SK-N-SH treated with all-trans-retinoic acid at 6 μM for 48 hours (cell line): ENCODE results near the gene PHKA2.

Source experiments
- ATAC-seq: fragments of 200-7000 bp; cut with Tn5 transposase; 3 replicates; pipeline ENCODE4 v1.9.1; 2020; ENCODE audit warnings: mild to moderate bottlenecking, moderate library complexity
- ARNTL ChIP-seq: fragments of 450-650 bp; formaldehyde crosslinking; IDR thresholded peaks from 2 replicates; pipeline ENCODE4 v1.5.0; 2020; ENCODE audit warnings: low read depth, mild to moderate bottlenecking, moderate library complexity, borderline replicate concordance
- BACH2 ChIP-seq: fragments of 250-450 bp; sonication (Bioruptor Pico); IDR thresholded peaks from 2 replicates; pipeline ENCODE4 v1.9.0; 2021; ENCODE audit warnings: mild to moderate bottlenecking, borderline replicate concordance
- CREB5 ChIP-seq: fragments of 250-450 bp; sonication (Bioruptor Pico); IDR thresholded peaks from 2 replicates; pipeline ENCODE4 v1.5.1; 2020; ENCODE audit warnings: low read depth, mild to moderate bottlenecking, moderate library complexity
- CSDC2 ChIP-seq: fragments of 250-450 bp; sonication (Bioruptor Pico); IDR thresholded peaks from 2 replicates; pipeline ENCODE4 v1.5.0; 2020; ENCODE audit warnings: mild to moderate bottlenecking, moderate library complexity
- CSRNP3 ChIP-seq: fragments of 250-450 bp; sonication (Bioruptor Pico); IDR thresholded peaks from 2 replicates; pipeline ENCODE4 v1.5.1; 2021; ENCODE audit warnings: mild to moderate bottlenecking, moderate library complexity
- ESRRG ChIP-seq: fragments of 250-450 bp; sonication (Bioruptor Pico); IDR thresholded peaks from 2 replicates; pipeline ENCODE4 v1.6.1; 2021; ENCODE audit warnings: mild to moderate bottlenecking
- GLIS3 ChIP-seq: fragments of 250-450 bp; sonication (Bioruptor Pico); IDR thresholded peaks from 2 replicates; pipeline ENCODE4 v1.5.0; 2020; ENCODE audit warnings: mild to moderate bottlenecking, moderate library complexity
- ISL1 ChIP-seq: fragments of 250-450 bp; sonication (Bioruptor Pico); IDR thresholded peaks from 2 replicates; pipeline ENCODE4 v2.1.2; 2022; ENCODE audit warnings: mild to moderate bottlenecking, moderate library complexity
- OSR1 ChIP-seq: fragments of 250-450 bp; sonication (Bioruptor Pico); IDR thresholded peaks from 2 replicates; pipeline ENCODE4 v1.8.0; 2022; ENCODE audit warnings: moderate library complexity, mild to moderate bottlenecking, inconsistent platforms
- POU6F1 ChIP-seq: fragments of 250-450 bp; sonication (Bioruptor Pico); IDR thresholded peaks from 2 replicates; pipeline ENCODE4 v1.8.0; 2021; ENCODE audit warnings: low read depth, mild to moderate bottlenecking, moderate library complexity, borderline replicate concordance
- PPARA ChIP-seq: fragments of 250-450 bp; sonication (Bioruptor Pico); IDR thresholded peaks from 2 replicates; pipeline ENCODE4 v1.5.0; 2020; ENCODE audit warnings: mild to moderate bottlenecking, borderline replicate concordance
- SNAI2 ChIP-seq: fragments of 250-450 bp; sonication (Bioruptor Pico); IDR thresholded peaks from 2 replicates; pipeline ENCODE4 v1.5.0; 2020; ENCODE audit warnings: mild to moderate bottlenecking, moderate library complexity
- TOX ChIP-seq: fragments of 250-450 bp; sonication (Bioruptor Pico); IDR thresholded peaks from 2 replicates; pipeline ENCODE4 v1.8.0; 2021; ENCODE audit warnings: mild to moderate bottlenecking, moderate library complexity, borderline replicate concordance
- ZC3H10 ChIP-seq: fragments of 250-450 bp; sonication (Bioruptor Pico); IDR thresholded peaks from 2 replicates; pipeline ENCODE4 v1.5.1; 2021; ENCODE audit warnings: mild to moderate bottlenecking, moderate library complexity
- ZFP3 ChIP-seq: fragments of 250-450 bp; sonication (Bioruptor Pico); IDR thresholded peaks from 2 replicates; pipeline ENCODE4 v1.5.0; 2020; ENCODE audit warnings: mild to moderate bottlenecking, moderate library complexity
- ZFP30 ChIP-seq: fragments of 450-650 bp; formaldehyde crosslinking; IDR thresholded peaks from 2 replicates; pipeline ENCODE4 v1.5.0; 2022; ENCODE audit warnings: mild to moderate bottlenecking, moderate library complexity
- ZNF565 ChIP-seq: fragments of 450-650 bp; formaldehyde crosslinking; conservative IDR thresholded peaks from 2 replicates; pipeline ENCODE4 v1.5.0; 2020; ENCODE audit warnings: low read depth, mild to moderate bottlenecking, moderate library complexity
- ZNF70 ChIP-seq: fragments of 450-650 bp; formaldehyde crosslinking; IDR thresholded peaks from 2 replicates; pipeline ENCODE4 v1.5.0; 2020; ENCODE audit warnings: mild to moderate bottlenecking, moderate library complexity
- TF ChIP-seq, protein P1 (sequence below): fragments of 250-450 bp; sonication (Bioruptor Pico); IDR thresholded peaks from 2 replicates; pipeline ENCODE4 v1.5.0; 2020; ENCODE audit warnings: mild to moderate bottlenecking, moderate library complexity

The PHKA2 gene

DNA sequence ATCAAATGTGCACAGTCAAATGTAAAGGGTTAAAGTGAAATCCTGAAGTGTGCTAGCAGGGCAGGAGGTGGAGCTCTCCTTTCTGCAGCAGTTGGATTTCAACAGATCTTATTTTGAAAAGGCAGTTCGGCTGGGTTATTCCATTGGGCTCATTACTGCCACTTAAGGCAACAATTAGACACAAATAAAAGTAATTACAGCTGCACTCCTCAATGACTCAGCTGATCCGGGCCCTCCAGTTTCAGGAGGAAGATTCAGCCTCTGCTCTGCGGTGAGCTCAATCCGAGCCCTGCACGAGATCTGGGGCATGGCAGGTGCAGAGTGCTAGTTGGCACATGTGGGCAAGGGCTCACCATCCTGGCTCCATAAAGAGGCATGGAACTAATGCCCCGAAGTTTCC lies 85.4 kb downstream of the PHKA2 start (continued):
- no peak for TF ChIP-seq ZFP3 (CRISPR knock-in tag)
- no peak for TF ChIP-seq SNAI2
- no peak for TF ChIP-seq POU6F1 (CRISPR knock-in tag)
- no peak for TF ChIP-seq ARNTL (CRISPR knock-in tag)
- no peak for TF ChIP-seq CSDC2 (CRISPR knock-in tag)
- TF ChIP-seq ESRRG (CRISPR knock-in tag) = no peak
- no peak for TF ChIP-seq PPARA
- no peak for TF ChIP-seq ZC3H10 (CRISPR knock-in tag)
- TF ChIP-seq, all 23 proteins: peak for 0

DNA sequence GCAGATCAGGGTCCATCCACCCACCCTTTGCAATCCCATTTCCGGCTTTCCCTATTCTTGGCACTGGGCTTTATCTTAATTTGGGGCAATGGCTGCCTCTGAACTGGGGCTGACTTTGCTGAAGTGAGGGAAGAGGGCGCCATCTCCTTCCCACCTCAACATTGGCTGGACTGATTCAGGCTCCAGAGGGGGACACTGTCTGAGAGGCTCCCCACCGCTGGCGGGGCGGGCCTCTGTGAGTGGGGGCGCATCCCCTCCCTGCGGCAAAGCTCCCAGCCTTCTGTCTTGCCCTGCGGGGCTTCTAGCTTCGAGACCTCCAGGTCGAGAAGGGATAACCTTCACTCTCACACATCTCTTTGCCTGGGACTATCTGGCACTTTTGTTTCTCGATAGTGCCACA lies 85.8 kb downstream of the PHKA2 start:
- ATAC-seq = no peak

More for the DNA sequence above, 85.8 kb downstream of the PHKA2 start:
- TF ChIP-seq CREB5 (CRISPR knock-in tag) = no peak
- no peak for TF ChIP-seq ARNTL (CRISPR knock-in tag)
- TF ChIP-seq ZNF565 (CRISPR knock-in tag) = no peak
- no peak for TF ChIP-seq ZNF70 (CRISPR knock-in tag)
- TF ChIP-seq, protein P1, sequence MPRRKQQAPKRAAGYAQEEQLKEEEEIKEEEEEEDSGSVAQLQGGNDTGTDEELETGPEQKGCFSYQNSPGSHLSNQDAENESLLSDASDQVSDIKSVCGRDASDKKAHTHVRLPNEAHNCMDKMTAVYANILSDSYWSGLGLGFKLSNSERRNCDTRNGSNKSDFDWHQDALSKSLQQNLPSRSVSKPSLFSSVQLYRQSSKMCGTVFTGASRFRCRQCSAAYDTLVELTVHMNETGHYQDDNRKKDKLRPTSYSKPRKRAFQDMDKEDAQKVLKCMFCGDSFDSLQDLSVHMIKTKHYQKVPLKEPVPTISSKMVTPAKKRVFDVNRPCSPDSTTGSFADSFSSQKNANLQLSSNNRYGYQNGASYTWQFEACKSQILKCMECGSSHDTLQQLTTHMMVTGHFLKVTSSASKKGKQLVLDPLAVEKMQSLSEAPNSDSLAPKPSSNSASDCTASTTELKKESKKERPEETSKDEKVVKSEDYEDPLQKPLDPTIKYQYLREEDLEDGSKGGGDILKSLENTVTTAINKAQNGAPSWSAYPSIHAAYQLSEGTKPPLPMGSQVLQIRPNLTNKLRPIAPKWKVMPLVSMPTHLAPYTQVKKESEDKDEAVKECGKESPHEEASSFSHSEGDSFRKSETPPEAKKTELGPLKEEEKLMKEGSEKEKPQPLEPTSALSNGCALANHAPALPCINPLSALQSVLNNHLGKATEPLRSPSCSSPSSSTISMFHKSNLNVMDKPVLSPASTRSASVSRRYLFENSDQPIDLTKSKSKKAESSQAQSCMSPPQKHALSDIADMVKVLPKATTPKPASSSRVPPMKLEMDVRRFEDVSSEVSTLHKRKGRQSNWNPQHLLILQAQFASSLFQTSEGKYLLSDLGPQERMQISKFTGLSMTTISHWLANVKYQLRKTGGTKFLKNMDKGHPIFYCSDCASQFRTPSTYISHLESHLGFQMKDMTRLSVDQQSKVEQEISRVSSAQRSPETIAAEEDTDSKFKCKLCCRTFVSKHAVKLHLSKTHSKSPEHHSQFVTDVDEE = no peak
- TF ChIP-seq SNAI2 = no peak
- no peak for TF ChIP-seq BACH2 (CRISPR knock-in tag)
- no peak for TF ChIP-seq ISL1
- TF ChIP-seq TOX (CRISPR knock-in tag) = no peak
- TF ChIP-seq CSDC2 (CRISPR knock-in tag) = no peak
- no peak for TF ChIP-seq ZFP30
- TF ChIP-seq ESRRG (CRISPR knock-in tag) = no peak
- no peak for TF ChIP-seq OSR1 (CRISPR knock-in tag)
- no peak for TF ChIP-seq POU6F1 (CRISPR knock-in tag)
- no peak for TF ChIP-seq CSRNP3
- no peak for TF ChIP-seq GLIS3
